Epithelial cell of alveolus of lung (primary cell): ENCODE results near the gene OR2AG1. TPM values are rescaled to one million over a fixed set of nuclear protein-coding genes. Genes with fewer than 3 reads are reported as not detected.

Experiments
- total RNA-seq: library from RNA; depleted of rRNA; stranded (reverse); fragments of >200 nt; gene quantifications from 2 replicates; pipeline ENCODE4 v1.2.1, GENCODE V29; 2015

Gene OR2AG1, protein sequence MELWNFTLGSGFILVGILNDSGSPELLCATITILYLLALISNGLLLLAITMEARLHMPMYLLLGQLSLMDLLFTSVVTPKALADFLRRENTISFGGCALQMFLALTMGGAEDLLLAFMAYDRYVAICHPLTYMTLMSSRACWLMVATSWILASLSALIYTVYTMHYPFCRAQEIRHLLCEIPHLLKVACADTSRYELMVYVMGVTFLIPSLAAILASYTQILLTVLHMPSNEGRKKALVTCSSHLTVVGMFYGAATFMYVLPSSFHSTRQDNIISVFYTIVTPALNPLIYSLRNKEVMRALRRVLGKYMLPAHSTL
- total RNA-seq: not detected in 2 replicates

DNA sequence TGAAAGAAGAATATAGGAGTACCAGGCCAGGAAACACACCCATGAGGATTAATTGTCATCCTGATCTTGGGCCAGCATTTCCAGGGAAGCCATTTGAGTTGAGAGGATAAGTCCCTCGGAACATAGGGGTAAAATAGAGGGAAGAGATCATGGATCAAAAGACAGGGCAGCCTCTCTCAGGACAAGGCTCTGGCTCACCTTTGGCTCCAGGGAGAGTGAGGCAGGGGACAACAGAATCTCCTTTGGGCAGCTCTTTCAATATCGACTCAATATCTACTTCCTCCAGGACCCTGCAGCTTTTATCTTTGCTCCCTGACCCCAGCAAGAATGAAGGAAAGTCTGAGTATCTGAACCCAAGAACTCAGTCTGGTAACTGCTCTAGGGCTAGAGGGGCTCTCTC lies at the start of gene OR2AG1:
OR2AG1 (plus strand) TSS at position 301 of the 400 bp plus-strand sequence. CDS start 2,018 bp downstream, outside the sequence.

DNA sequence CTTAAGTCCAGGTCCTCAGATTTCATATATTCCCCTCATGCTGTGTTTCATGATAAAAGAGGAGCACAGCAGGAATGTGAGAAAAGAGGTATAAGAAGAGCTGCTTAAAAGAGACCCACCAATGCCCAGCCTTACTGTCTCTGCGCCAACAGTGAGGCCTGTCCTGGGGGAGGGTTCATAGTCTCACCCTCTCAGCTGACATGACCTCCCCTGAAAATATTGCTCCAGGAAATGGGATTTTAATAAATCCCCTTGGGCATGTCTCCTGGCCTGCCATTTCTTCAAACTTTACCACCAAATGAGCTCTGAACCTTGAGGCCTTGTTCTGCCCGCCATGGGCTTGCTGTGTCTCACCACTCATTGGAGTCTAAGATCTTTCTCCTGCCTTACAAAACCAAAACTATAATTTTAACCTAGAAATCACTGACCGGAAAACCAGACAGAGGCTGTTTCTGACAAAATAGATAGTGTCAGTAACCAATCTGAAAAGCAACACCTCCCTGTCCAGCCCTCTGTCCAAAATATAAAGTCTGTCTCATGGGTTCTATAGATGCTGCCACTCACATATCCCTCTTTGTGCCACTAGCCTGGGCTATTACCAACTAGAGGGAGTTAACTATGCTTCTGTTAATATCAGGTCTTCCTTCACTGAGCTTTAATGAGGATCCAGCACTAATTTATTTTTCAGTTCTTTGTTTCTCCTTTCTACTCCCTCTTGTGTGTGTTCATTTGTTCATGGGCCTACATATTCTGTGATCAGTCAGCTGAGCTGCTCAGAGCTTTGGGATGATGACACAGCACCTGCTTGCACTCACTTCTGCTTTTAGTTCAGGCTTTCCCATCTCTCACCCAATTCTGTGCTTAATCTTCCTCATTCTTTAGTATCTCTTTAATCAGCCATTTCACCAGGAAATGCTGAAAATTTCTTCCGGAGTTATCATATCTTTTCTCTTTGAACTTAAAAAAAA lies 10.6 kb upstream of the OR2AG1 start, which contains the start of gene OR2AG2:
OR2AG2 (minus strand) TSS at position 51 of the 968 bp plus-strand sequence. CDS start 3,019 bp downstream, outside the sequence.

DNA sequence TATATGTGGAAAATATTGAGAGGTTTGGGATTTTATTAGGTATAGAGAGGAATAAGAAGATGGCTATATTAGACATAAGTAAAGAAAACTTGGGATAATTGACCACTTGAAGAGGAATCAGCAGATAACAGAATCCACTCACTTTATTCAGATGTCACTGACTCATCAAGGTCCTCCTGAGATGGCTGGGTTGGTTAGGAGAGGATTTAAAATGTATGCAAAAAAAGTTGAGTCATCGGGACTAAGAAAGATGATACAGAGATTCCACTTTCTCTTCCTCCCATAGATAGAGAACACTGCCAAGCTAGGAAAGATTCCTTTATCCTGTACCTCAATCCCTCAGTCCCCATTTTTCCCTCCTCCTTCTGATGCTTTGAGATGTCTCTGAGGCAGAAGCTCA lies 16.6 kb downstream of the OR2AG1 start, which contains the start of gene OR6A2:
OR6A2 (minus strand) TSS at position 288 of the 400 bp plus-strand sequence. CDS start 3,981 bp downstream, outside the sequence.

Other genes with a start within 250 kb of the OR2AG1 start
- 8.0 and 11.9 TPM in 2 replicates for gene RRP8, start 179.4 kb upstream of the OR2AG1 start, total RNA-seq
- gene ILK, start 179.2 kb upstream of the OR2AG1 start, total RNA-seq: 110 and 219 TPM in 2 replicates
- gene TAF10, start 170.8 kb upstream of the OR2AG1 start, total RNA-seq: 51.3 and 97.2 TPM in 2 replicates
- 33.9 and 86.9 TPM in 2 replicates for gene TPP1, start 163.6 kb upstream of the OR2AG1 start, total RNA-seq
- gene DCHS1, start 127.2 kb upstream of the OR2AG1 start, total RNA-seq: 18.1 and 20.1 TPM in 2 replicates
- 31.9 and 53.4 TPM in 2 replicates for gene MRPL17, start 99.7 kb upstream of the OR2AG1 start, total RNA-seq
- not detected in 2 replicates for gene OR2AG2, start 11.0 kb upstream of the OR2AG1 start, total RNA-seq
- 0.24 TPM in 1 of 2 replicates, not detected in the other for gene OR6A2, start 16.7 kb downstream of the OR2AG1 start, total RNA-seq
- not detected in 2 replicates for gene OR10A5, start 62.7 kb downstream of the OR2AG1 start, total RNA-seq
- gene OR10A2, start 80.0 kb downstream of the OR2AG1 start, total RNA-seq: not detected in 2 replicates
- not detected in 2 replicates for gene OR10A4, start 93.6 kb downstream of the OR2AG1 start, total RNA-seq
- gene OR2D2, start 109.5 kb downstream of the OR2AG1 start, total RNA-seq: 0.32 TPM in 1 of 2 replicates, not detected in the other
- not detected in 2 replicates for gene OR2D3, start 138.0 kb downstream of the OR2AG1 start, total RNA-seq
- 0.80 and 3.0 TPM in 2 replicates for gene ZNF215, start 143.4 kb downstream of the OR2AG1 start, total RNA-seq
- gene ZNF214, start 237.3 kb downstream of the OR2AG1 start, total RNA-seq: 1.8 and 4.9 TPM in 2 replicates
- gene NLRP14, start 237.5 kb downstream of the OR2AG1 start, total RNA-seq: under 0.01 TPM in 1 of 2 replicates, not detected in the other